ENCODE data around the gene TBL3.

Gene TBL3

GRCh38 chr16:2003827-2004641 is 32.2 kb downstream of the TBL3 start:
- Histone ChIP-seq H3K4me3 (ENCODE audit: low read depth, low read length) (no peak overlapping the region), H3K36me3 (replicated peaks) (peaks cover 46% of the 10 kb centered on the region), H3K27me3 (replicated peaks) (no peaks in the 10 kb centered on the region), H3K27ac (no peak overlapping the region)
- in situ Hi-C loops (cut with HindIII; ENCODE audit: low pct_ligation_motif_present, low sequenced_read_pairs), result no loop called here
- TF ChIP-seq CTCF (IDR thresholded peaks at IDR 0.05; ENCODE audit: low read depth, low read length, missing control alignments), result peak; percentile 98
- peak; percentile 80 for DNase-seq

DNA sequence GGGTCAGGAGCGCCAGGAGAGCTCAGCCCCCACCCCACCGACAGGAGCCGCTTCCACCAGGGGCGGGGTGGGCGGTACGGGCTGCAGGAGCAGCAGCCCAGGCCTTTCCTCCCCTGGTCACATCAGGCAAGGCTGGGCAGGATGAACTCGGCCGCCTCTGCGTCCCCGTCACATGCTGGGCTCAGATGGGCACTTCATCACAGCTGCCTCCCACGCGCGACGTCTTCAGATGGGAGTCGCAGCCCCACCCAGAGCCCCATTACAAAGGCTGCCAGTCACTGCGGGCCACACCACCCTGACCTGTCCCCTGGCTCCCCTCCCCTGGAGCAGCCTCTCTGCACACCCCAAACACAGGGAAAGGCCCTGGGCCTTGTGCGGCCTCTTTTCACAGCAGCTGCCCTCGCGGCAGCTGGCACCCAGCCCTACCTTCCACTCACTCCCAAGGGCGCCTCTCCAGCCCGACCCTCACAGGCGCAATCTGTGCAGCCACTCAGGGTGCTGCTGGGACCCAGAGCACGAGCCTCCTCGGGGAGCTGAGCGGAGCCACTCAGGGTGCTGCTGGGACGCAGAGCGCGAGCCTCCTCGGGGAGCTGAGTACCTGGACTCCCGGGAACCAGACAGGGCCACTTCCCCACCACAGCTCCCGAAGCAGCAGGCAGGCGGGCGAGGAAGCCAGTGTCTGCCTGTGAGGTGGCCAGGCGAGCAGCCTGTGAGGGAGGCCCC is 33.1 kb downstream of the TBL3 start:
- no peak for DNase-seq
- H3K27ac ChIP-seq, result no peak overlapping the region
- no peak overlapping the region for H3K4me3 ChIP-seq (ENCODE audit: low read depth, low read length)
- H3K36me3 ChIP-seq (replicated peaks), result peaks cover 37% of the 10 kb centered on the region
- no peak for TF ChIP-seq CTCF (IDR thresholded peaks at IDR 0.05; ENCODE audit: low read depth, low read length, missing control alignments)
- H3K27me3 ChIP-seq (replicated peaks), result no peaks in the 10 kb centered on the region
- in situ Hi-C loops (cut with HindIII; ENCODE audit: low pct_ligation_motif_present, low sequenced_read_pairs), result no loop called here

DNA sequence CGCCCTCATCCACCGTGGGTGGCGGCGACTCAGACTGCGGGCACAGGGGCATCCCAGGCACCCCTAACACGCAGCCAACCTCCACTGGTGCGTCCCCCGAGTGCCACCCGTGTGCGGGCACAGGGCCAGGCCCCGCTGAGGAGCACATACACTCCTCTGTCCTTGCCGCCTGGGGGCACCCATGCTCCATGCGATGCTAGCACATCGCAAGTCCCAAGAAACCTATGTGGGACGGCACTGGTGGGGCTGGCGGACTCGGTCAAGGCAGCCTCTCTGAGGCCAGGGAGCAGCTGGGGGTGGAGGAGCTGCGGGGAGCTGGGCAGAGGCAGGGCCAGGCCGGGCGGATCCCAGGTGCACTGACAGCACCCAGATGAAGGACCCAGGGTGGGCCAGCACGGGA is 33.8 kb downstream of the TBL3 start:
- peak; percentile 54 for TF ChIP-seq CTCF (IDR thresholded peaks at IDR 0.05; ENCODE audit: low read depth, low read length, missing control alignments)
- Histone ChIP-seq H3K36me3 (replicated peaks) (peaks cover 30% of the 10 kb centered on the region), H3K27me3 (replicated peaks) (no peaks in the 10 kb centered on the region), H3K27ac (no peak overlapping the region), H3K4me3 (ENCODE audit: low read depth, low read length) (no peak overlapping the region)
- no peak for DNase-seq
- in situ Hi-C loops (cut with HindIII; ENCODE audit: low pct_ligation_motif_present, low sequenced_read_pairs), result no loop called here

- Histone ChIP-seq H3K27me3 (replicated peaks) (no peaks in the 10 kb centered on the region), H3K36me3 (replicated peaks) (peaks cover 24% of the 10 kb centered on the region), H3K27ac (no peak overlapping the region), H3K4me3 (ENCODE audit: low read depth, low read length) (no peak overlapping the region)
- in situ Hi-C loops (cut with HindIII; ENCODE audit: low pct_ligation_motif_present, low sequenced_read_pairs), result no loop called here
- DNase-seq, result no peak
- TF ChIP-seq CTCF (IDR thresholded peaks at IDR 0.05; ENCODE audit: low read depth, low read length, missing control alignments), result no peak
These were observed 34.5 kb downstream of the TBL3 start for GRCh38 chr16:2006317-2006716.

DNA sequence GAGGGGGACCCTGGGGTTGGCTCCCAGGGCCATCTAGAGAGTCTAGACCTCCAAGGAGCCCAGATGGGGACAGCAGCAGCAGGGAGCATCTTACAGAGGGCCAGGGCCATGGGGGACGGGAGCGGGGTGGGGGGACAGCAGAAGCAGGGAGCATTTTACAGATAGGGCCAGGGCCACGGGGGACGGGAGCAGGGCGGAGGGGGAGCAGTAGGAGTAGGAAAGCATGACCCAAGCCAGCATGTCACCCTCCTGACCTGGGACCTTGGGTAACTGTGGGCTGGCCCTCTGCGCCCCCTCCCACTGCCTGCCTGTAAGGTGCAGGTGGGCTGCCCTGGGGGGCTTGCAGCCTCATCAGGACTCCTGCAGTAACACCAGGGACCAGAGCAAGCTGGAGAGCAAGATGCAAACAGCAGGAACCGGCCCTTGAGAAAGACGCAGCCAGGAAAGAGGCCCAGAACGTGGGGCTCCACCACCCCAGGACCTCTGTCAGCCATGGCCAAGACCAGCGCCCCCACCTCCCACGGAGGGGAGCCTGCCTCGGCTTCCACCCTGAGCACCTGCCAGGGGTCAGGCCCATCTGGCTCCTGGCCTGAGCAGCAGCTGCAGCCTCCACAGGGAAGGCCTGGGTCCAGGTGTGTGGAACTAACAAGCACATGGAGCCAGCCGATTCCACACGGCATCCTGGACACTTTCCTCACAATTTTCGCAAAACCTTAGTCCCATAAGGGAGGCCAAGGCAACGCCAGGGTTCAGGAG is 35.4 kb downstream of the TBL3 start:
- Histone ChIP-seq H3K27ac (no peak overlapping the region), H3K27me3 (replicated peaks) (no peaks in the 10 kb centered on the region), H3K36me3 (replicated peaks) (peaks cover 14% of the 10 kb centered on the region), H3K4me3 (ENCODE audit: low read depth, low read length) (peak overlapping the region; percentile 73)
- in situ Hi-C loops (cut with HindIII; ENCODE audit: low pct_ligation_motif_present, low sequenced_read_pairs), result no loop called here
- DNase-seq, result no peak
- no peak for TF ChIP-seq CTCF (IDR thresholded peaks at IDR 0.05; ENCODE audit: low read depth, low read length, missing control alignments)

Measured in brain microvascular endothelial cell (primary cell).